Suppressor macrophage treated with lipopolysaccharide for 1 hour (primary cell): Measurements from ENCODE around the gene TXNDC17.
"Not testable (repeated sequence)": the region's sequence is repeated elsewhere in the genome, so short reads cannot be mapped to it uniquely, and the experiment has no call there.

Experiments used
- DNase-seq, 3 donors: peaks; one replicate each; pipeline ENCODE4 v3.0.0-alpha.2; 2020 to 2022

The TXNDC17 gene

GRCh38 chr17:6640536-6641246, at the start of gene TXNDC17, which contains the start of gene KIAA0753:
TXNDC17 (plus strand) TSS chr17:6641060; CDS start chr17:6641083, 23 bp downstream.
KIAA0753 (minus strand) TSS chr17:6640711; CDS start chr17:6635103, 5,608 bp downstream.
- peak; percentile 93 to 97 (median 96) for DNase-seq

DNA sequence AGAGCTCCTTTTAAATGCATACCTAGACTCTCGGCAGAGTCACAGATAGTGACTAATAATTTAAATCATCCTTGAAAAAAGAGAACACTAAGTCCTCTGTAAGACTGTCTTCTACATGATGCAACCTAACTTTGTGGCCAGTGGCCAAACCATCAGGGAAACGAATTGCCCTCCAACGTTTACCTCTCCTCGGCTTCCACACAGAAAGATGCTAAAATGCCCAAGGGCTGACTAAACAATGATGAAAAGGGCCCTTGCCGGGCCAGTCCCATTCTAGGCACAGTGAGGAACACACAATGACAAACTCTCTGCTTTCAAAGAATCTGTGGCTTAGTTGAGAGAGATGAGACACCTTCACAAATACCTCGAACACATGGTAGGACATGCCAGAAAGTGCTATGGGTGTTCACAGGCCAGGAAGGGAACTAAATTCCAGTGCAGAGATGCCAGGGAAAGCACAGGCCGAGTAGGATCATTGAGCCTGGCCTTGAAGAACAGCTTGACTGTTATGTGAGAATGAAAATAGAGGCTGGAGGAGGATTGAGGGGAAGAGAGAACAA, 49.2 kb upstream of the TXNDC17 start:
- no peak for DNase-seq

DNA sequence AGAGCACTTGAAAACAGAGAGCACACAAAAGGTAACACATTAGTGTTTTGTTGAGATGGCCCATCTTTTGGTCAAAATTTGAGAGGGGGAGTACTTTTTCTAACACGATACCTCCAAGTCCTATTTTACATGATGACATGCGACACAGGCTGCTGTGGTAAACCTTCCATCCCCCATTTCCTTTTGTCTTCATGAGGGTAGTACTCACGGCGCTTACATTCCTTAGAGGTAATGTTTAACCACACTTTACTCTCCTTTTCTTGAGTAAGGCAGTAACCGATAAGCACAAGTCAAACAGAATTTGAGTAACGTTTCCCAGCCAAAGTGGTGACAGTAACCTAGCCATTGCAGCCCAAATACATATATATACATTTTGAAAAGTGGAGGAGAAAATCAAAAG, 48.7 kb upstream of the TXNDC17 start:
- DNase-seq = no peak

DNA sequence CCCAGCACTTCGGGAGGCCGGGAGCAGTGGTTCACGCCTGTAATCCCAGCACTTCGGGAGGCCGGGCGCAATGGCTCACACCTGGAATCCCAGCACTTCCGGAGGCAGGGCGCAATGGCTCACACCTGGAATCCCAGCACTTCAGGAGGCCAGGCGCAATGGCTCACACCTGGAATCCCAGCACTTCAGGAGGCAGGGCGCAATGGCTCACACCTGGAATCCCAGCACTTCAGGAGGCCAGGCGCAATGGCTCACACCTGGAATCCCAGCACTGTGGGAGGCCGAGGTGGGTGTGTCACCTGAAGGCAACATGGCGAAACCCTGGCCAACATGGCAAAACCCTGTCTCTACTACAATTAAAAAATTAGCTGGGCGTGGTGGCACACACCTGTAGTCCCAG, 47.5 kb upstream of the TXNDC17 start:
- not testable (repeated sequence) for DNase-seq

GRCh38 chr17:6596081-6596480, 44.8 kb upstream of the TXNDC17 start:
- no peak for DNase-seq

- no peak for DNase-seq
These were observed 44.3 kb upstream of the TXNDC17 start for GRCh38 chr17:6596511-6596910.

GRCh38 chr17:6596941-6597340, 43.9 kb upstream of the TXNDC17 start:
- DNase-seq = no peak

DNA sequence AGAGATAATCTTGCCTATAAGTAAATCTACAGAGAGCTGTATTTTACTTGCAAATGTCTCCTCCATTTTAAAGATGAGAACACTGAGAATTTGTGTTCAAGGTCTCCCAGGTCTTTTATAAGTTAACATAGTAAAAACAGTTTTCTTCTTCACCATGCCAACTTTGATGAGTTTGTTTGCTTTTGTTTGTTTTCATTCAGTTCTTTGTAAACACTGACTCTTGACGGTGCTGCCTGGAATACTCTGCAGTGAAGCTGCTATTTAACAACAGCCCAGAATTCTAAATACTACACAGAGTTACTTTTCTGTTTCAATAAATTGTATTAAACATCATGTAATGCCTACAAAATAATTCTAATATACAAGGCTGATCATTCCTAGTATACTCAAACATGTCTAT, 43.1 kb upstream of the TXNDC17 start:
- DNase-seq = no peak

DNA sequence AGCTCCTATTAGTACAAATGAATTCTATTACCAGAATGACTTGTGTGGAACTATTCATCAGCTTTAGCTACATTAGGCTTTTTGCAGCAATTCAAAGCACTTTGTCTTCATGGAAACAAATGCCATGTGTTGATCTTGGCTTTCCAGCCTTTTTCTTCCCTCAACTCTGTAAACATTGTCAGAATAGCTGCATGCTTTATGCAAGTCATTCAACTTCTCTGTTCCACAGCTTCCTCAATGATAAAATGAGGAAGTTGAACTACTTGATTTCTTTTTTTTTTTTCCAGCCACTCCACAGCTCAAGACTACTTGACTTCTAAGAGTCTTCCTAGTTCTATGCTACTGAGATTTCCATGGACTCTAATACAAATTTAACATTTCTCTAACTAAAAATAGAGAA, 41.5 kb upstream of the TXNDC17 start:
- peak; percentile 58 to 86 (median 81) for DNase-seq

GRCh38 chr17:6602141-6602540, 38.7 kb upstream of the TXNDC17 start:
- peak in 2 of 3 donors; percentile 14 to 67 for DNase-seq

DNA sequence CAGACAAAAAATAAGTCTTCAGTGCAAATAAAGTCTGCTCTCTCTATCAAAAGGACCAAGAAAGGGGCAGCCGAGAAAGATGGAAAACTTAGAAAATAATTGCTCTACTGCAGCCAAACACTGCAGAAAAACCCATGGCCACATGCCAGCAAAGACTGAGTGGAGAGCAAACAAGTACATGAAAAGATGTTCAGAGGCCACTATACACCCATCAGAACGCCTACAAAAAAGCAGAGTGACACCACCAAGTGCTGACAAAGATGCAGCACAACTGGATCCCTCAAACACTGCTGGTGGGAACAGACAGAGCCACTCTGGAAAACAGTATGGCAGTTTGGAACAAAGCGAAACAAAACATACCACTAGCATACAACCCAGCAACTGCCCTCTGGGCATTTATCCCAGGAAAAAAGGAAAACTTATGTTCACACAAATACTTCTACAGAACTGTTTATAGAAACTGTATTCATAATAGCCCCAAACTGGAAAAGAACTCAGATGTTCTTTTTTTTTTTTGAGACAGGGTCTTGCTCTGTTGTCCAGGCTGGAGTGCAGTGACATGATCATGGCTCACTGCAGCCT, 37.0 kb upstream of the TXNDC17 start:
- no peak for DNase-seq

- no peak for DNase-seq
These were observed 35.7 kb upstream of the TXNDC17 start for GRCh38 chr17:6605142-6605541.

GRCh38 chr17:6608321-6608720, 32.5 kb upstream of the TXNDC17 start:
- no peak for DNase-seq

GRCh38 chr17:6610011-6610410, 30.8 kb upstream of the TXNDC17 start:
- no peak for DNase-seq

- no peak for DNase-seq
These were observed 29.6 kb upstream of the TXNDC17 start for GRCh38 chr17:6611231-6611630.

GRCh38 chr17:6623941-6624340, 16.9 kb upstream of the TXNDC17 start:
- no peak for DNase-seq

GRCh38 chr17:6626616-6627015, 14.2 kb upstream of the TXNDC17 start:
- no peak for DNase-seq

DNA sequence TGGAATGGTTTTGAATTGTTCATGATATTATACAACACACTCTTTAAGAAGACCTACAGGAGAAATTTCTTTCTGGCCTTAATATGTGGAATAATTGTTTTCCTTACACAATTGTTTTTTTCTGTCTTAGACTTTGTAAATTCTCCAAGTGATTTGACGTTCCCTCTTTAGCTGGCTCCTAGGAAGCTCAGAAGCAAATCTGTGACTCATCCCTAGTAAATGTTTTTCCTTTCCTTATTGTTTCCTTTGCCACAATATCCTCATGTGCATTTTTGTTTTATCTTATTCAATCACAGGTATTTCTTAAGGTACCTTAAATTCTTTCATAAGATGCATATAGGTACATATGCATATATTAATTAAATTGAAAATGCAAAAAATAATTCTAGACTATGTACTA, 13.8 kb upstream of the TXNDC17 start:
- no peak for DNase-seq

DNA sequence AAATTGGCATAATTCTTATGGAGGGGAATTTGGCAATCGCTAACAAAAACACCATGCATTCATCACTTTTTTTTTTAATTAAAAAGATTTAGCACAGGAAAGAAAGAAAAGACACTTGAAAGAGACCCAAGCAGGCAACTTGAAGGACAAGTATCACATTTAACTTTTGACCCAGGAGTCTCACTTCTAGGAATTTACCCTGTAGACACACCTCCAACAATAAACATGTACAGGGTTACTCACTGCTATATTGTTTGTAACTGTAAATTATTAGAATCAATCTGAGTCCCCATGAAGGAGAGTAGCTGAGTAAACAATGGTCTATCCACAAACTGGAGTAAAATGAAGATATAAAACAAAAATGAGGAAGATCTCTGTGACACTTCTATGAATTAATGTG, 10.5 kb upstream of the TXNDC17 start:
- no peak for DNase-seq

DNA sequence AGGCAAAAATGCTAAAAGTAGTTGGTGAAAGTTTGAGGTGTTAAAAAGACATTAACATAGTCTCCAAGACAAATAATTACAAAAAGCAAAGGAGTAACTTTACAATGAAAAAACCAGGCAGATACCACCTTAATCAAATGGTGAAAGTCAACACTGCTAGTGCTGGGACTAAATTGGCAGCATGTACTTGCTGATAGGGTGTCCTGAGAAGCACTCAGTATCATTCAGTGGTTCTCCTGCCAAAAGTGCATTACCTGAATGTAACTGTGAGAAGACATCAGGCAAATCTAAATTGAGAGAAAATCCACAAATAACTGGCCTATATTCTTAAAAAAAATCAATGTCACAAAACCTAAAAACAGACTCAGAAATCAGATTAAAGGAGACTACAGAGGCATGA, 8.3 kb upstream of the TXNDC17 start:
- no peak for DNase-seq

DNA sequence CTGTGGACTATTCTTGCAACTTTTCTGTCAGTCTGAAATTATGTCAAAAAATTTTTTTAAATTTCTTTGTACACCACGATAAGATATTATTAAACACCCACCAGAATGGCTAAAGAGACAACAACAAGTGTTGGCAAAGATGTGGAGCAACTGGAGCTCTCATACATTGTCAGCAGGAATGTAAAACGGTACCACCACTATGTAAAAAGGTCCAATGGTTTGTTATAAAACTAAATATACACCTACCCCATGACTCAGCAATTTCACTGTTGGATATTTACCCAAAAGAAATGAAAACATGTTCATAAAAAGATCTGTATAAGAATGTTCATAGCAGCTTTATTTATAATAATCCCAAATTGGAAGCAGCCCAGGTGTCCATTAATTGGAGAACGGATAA, 7.6 kb upstream of the TXNDC17 start:
- no peak for DNase-seq

DNA sequence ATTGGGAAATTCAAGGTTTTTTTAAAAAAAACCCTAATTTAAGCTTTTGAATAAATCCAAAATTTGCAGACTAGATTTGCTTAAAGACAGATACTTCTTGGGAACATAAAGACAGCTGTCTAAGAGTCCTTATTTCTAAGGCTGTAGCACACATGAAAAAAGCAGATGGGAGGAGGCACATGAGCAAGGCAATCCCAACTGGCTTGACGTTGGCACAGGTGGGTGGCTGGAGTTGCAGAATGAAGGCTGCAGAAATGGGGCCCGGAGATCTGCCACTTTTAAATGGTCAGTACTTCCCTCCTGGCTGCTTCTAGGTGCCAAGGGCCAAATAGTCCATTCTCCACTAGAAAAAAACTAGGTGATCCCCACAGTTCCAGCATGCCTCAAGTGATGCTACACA, 4.8 kb upstream of the TXNDC17 start:
- no peak for DNase-seq

GRCh38 chr17:6636616-6637457, 4.0 kb upstream of the TXNDC17 start:
- no peak for DNase-seq

GRCh38 chr17:6637458-6637840, 3.4 kb upstream of the TXNDC17 start:
- no peak for DNase-seq
